H1 (cell line): ENCODE measurements around the gene HAGH. TPM values are rescaled to one million over a fixed set of nuclear protein-coding genes. Genes with fewer than 3 reads are reported as not detected.

Experiments
- EZH2 ChIP-seq: fragments of 200-600 bp; sonication (generic); IDR thresholded peaks from 2 replicates; pipeline ENCODE4 v1.7.1; 2012; ENCODE audit warnings: low read depth, mild to moderate bottlenecking, moderate library complexity, low read length, inconsistent platforms; ENCODE audit not compliant: severe bottlenecking
- RNF2 ChIP-seq: fragments of 200-900, 300-1000 bp; sonication (generic); IDR thresholded peaks from 2 replicates; pipeline ENCODE4 v1.7.1; 2016; ENCODE audit warnings: borderline replicate concordance, low read depth, mild to moderate bottlenecking, antibody characterized with exemption, low read length; ENCODE audit not compliant: poor library complexity, severe bottlenecking; ENCODE audit errors: missing control alignments
- polyA plus RNA-seq, 7 experiments: library from polyadenylated mRNA; depleted of rRNA in 3 of 7; stranded (reverse) in 5 of 7; unstranded in 2 of 7; fragments of >200 nt in 5 of 7; fragments of 200-250 nt in 2 of 7; gene quantifications; 1 replicate in 5 of 7; 2 replicates in 1 of 7; 4 replicates in 1 of 7; pipeline versions ENCODE4 v1.2.1 to v1.2.3, GENCODE V29; 2011 to 2013; ENCODE audit warnings: missing spikeins in 2 of 7, mixed read lengths in 2 of 7
- total RNA-seq: library from RNA; stranded (reverse); fragmentation: NEBNext Ultra II Directional; extraction: Animal tissue kit (Norgen Biotek cat#: 25700); gene quantifications from 2 replicates; pipeline ENCODE4 v1.2.1, GENCODE V29; 2021

Gene HAGH
- total and polyA plus RNA-seq, 2 of the 8 experiments (the other 6 are each of a cell fraction or from before 2014, with no cell fraction given), result 28.7 to 40.6 TPM

GRCh38 chr16:1851793-1852192, 25.2 kb upstream of the HAGH start (continued):
- TF ChIP-seq RNF2 (no peak), EZH2 (no peak)
